Cerebellar cortex (tissue), 1 donor: ENCODE data around the gene BICRA.

Experiments
- DNase-seq: peaks from one replicate; pipeline ENCODE4 v3.0.0-alpha.2; 2015; ENCODE audit warnings: low spot score

Gene BICRA

DNA sequence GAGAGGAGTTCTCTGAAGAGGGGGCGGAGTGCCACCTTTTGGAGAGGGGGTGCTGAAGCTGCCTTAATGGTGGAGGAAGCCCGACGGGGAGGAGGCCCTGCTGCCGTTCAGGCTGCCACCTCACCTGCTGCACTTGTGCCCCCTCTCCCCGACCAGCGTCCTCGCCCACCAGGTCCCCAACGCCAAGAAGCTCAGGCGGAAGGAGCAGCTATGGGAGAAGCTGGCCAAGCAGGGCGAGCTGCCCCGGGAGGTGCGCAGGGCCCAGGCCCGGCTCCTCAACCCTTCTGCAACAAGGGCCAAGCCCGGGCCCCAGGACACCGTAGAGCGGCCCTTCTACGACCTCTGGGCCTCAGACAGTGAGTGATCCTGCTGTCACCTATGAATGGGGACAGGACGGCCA lies 141.8 kb downstream of the BICRA start:
- DNase-seq: no peak

DNA sequence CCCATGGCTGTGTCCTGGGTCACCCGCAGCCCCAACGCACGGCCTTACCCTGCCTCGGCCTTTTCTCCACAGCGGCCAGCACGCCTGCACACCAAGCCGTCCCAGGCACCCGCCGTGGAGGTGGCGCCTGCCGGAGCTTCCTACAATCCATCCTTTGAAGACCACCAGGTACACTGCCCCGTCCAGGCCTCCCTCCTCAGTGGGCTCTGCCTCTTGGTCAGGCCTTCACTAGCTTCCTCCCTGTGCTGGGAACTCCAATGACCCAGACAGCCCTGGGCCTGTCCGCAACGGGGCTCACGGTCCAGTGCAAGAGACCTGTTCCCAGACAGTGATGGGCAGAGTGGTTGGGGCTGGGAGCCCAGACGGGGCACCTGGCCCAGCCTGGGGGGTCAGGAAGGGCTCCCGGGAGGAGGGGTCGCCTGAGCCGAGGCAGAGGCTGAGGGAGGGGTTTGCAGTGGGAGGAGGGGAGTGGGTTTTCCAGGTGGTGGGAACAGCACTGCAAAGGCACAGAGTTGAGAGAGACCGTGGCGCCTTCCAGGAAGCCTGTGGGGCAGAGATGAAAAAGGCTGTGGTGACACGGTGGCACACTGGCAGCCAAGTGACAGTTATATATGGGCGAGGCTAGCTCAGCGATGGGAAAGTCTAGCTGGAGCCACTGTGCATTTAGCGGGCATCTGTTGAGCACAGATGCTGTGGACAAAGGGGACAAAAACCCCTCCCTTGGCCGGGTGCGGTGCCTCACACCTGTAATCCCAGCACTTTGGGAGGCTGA lies 143.7 kb downstream of the BICRA start:
- no peak for DNase-seq
